Endodermal cell (in vitro differentiated cells): ENCODE measurements around the gene ANXA8. TPM values are rescaled to one million over a fixed set of nuclear protein-coding genes. Genes with fewer than 3 reads are reported as not detected.

ENCODE experiments used
- DNase-seq: peaks from one replicate; pipeline ENCODE4 v3.0.0-alpha.2; 2017
- H3K27ac ChIP-seq: 2 replicates; pipeline ENCODE4 v1.5.1; 2013; ENCODE audit warnings: mild to moderate bottlenecking, low read depth, low read length, moderate library complexity
- H3K27me3 ChIP-seq: 2 replicates; pipeline ENCODE4 v1.6.1; 2013; ENCODE audit warnings: mild to moderate bottlenecking, low read length, moderate library complexity; ENCODE audit not compliant: insufficient read depth, control insufficient read depth, poor library complexity, severe bottlenecking
- H3K36me3 ChIP-seq: 2 replicates; pipeline ENCODE4 v1.7.0; 2013; ENCODE audit warnings: mild to moderate bottlenecking, low read length, moderate library complexity; ENCODE audit not compliant: control insufficient read depth, insufficient read depth
- H3K4me1 ChIP-seq: one replicate; pipeline ENCODE4 v1.7.0; 2013; ENCODE audit warnings: low read length; ENCODE audit not compliant: control insufficient read depth, insufficient read depth
- H3K4me3 ChIP-seq: 2 replicates; pipeline ENCODE4 v1.5.1; 2013; ENCODE audit warnings: mild to moderate bottlenecking, low read length, moderate library complexity
- H3K9ac ChIP-seq: 2 replicates; pipeline ENCODE4 v1.6.1; 2013; ENCODE audit warnings: mild to moderate bottlenecking, low read length, moderate library complexity; ENCODE audit not compliant: poor library complexity, severe bottlenecking; ENCODE audit errors: extremely low read depth
- H3K9me3 ChIP-seq: 2 replicates; pipeline ENCODE4 v1.6.1; 2013; ENCODE audit warnings: mild to moderate bottlenecking, low read length, moderate library complexity; ENCODE audit not compliant: control insufficient read depth
- H3K27ac Mint-ChIP-seq: 2 replicates; pipeline ENCODE4 v1.8.0; 2020; ENCODE audit warnings: mixed read lengths
- H3K27me3 Mint-ChIP-seq: 2 replicates; pipeline ENCODE4 v1.8.0; 2021; ENCODE audit warnings: mild to moderate bottlenecking, mixed read lengths; ENCODE audit not compliant: insufficient read depth
- H3K36me3 Mint-ChIP-seq: 2 replicates; pipeline ENCODE4 v1.8.0; 2020; ENCODE audit warnings: low read depth, mixed read lengths
- H3K4me1 Mint-ChIP-seq: 2 replicates; pipeline ENCODE4 v1.8.0; 2020; ENCODE audit warnings: mixed read lengths
- H3K4me3 Mint-ChIP-seq: 2 replicates; pipeline ENCODE4 v1.8.0; 2020; ENCODE audit warnings: mild to moderate bottlenecking, moderate library complexity, mixed read lengths
- H3K9me3 Mint-ChIP-seq: 2 replicates; pipeline ENCODE4 v1.8.0; 2020; ENCODE audit warnings: mild to moderate bottlenecking, mixed read lengths
- WGBS, 2 experiments: methylation state at CpG; one replicate each; pipeline versions ENCODE4 v1.1.5 to v1.1.7; 2013; ENCODE audit warnings: missing lambda C conversion rate in 2 of 2, mixed read lengths in 1 of 2; ENCODE audit not compliant: insufficient coverage in 1 of 2, insufficient read length in 1 of 2; 5-methylcytosine and 5-hydroxymethylcytosine counted together
- total RNA-seq, 2 donors: library from RNA; stranded (reverse); fragmentation: NEBNext Ultra II Directional in 1 of 2; extraction: Animal tissue kit (Norgen Biotek cat#: 25700) in 1 of 2; gene quantifications; 2 replicates in 1 of 2; 3 replicates in 1 of 2; pipeline ENCODE4 v1.2.1, GENCODE V29; 2021
- TF ChIP-seq, protein P1 (sequence below): fragments of 200-600 bp; sonication (generic); conservative IDR thresholded peaks from 2 replicates; pipeline ENCODE4 v1.5.0; 2021; ENCODE audit warnings: antibody characterized with exemption, mild to moderate bottlenecking

The ANXA8 gene
- total RNA-seq, 2 donors from 2014 or later: 0.33 to 0.37 TPM

DNA sequence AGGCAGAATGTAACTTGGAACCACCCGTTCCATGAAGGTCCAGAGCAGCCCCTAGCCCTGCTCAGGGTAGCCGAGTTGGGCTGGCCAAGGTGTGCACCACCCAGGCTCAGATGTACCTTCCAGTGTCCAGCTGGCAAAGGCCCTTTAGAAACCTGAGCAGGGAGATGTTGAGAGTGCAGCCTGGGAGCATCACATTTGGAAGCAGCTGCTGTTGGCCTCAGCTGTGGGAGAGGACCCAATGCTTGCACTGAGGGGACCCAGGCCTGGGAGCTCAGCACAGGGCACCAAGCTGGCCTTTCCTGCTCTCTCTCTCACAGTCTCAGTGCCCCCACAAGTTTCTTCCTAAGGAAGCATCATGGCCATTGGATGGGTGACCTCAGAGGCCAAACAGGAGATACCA, 33.5 kb downstream of the ANXA8 start:
- H3K27ac Mint-ChIP-seq: no peak overlapping the region
- no peak overlapping the region for H3K9ac ChIP-seq
- WGBS, 2 experiments: 89 to 100% methylated on average over 2 of the region's 2 CpGs
- H3K27me3 Mint-ChIP-seq: peaks cover 4% of the 10 kb centered on the region
- H3K4me1 Mint-ChIP-seq: peaks cover 10% of the 10 kb centered on the region
- H3K27me3 ChIP-seq: no peaks in the 10 kb centered on the region
- H3K4me3 ChIP-seq: no peak overlapping the region
- TF ChIP-seq, protein P1, sequence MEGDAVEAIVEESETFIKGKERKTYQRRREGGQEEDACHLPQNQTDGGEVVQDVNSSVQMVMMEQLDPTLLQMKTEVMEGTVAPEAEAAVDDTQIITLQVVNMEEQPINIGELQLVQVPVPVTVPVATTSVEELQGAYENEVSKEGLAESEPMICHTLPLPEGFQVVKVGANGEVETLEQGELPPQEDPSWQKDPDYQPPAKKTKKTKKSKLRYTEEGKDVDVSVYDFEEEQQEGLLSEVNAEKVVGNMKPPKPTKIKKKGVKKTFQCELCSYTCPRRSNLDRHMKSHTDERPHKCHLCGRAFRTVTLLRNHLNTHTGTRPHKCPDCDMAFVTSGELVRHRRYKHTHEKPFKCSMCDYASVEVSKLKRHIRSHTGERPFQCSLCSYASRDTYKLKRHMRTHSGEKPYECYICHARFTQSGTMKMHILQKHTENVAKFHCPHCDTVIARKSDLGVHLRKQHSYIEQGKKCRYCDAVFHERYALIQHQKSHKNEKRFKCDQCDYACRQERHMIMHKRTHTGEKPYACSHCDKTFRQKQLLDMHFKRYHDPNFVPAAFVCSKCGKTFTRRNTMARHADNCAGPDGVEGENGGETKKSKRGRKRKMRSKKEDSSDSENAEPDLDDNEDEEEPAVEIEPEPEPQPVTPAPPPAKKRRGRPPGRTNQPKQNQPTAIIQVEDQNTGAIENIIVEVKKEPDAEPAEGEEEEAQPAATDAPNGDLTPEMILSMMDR: no peak
- no peaks in the 10 kb centered on the region for H3K36me3 ChIP-seq
- peaks cover 7% of the 10 kb centered on the region for H3K9me3 Mint-ChIP-seq
- no peaks in the 10 kb centered on the region for H3K36me3 Mint-ChIP-seq
- DNase-seq: no peak
- H3K9me3 ChIP-seq: peaks cover 11% of the 10 kb centered on the region
- H3K4me3 Mint-ChIP-seq: no peak overlapping the region
- peaks cover 3% of the 10 kb centered on the region for H3K4me1 ChIP-seq
- H3K27ac ChIP-seq: no peak overlapping the region

DNA sequence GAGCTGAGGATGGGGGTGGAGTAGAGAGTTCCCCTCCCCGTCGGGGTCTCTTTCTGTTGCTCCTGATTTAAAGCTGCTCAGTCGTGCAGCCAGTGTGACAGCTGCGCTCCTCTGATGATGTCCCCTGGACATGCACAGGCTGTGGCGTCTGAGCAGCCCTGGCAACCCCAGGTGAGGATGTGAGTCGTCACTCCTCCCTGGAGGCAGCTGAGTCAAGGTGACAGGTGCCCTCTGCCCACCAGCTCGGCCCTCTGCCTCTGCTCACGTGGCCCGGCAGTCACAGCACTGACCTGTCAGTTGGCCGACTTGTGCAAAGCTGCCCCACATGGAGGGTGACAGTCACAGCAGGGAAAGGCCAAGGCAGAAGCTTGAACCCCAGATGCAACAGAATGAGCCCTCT, 33.9 kb downstream of the ANXA8 start:
- whole genome bisulfite sequencing, 2 experiments: 85 to 90% methylated on average over 2 to 10 of the region's 10 CpGs
- H3K27me3 Mint-ChIP-seq: peaks cover 4% of the 10 kb centered on the region
- TF ChIP-seq, protein P1: no peak
- Histone ChIP-seq H3K4me1 (no peaks in the 10 kb centered on the region), H3K27ac (no peak overlapping the region), H3K9ac (no peak overlapping the region), H3K27me3 (no peaks in the 10 kb centered on the region), H3K36me3 (no peaks in the 10 kb centered on the region), H3K9me3 (peaks cover 16% of the 10 kb centered on the region), H3K4me3 (no peak overlapping the region)
- DNase-seq: peak; percentile 36
- no peak overlapping the region for H3K4me3 Mint-ChIP-seq
- no peaks in the 10 kb centered on the region for H3K36me3 Mint-ChIP-seq
- H3K27ac Mint-ChIP-seq: no peak overlapping the region
- peaks cover 9% of the 10 kb centered on the region for H3K9me3 Mint-ChIP-seq
- peaks cover 6% of the 10 kb centered on the region for H3K4me1 Mint-ChIP-seq

DNA sequence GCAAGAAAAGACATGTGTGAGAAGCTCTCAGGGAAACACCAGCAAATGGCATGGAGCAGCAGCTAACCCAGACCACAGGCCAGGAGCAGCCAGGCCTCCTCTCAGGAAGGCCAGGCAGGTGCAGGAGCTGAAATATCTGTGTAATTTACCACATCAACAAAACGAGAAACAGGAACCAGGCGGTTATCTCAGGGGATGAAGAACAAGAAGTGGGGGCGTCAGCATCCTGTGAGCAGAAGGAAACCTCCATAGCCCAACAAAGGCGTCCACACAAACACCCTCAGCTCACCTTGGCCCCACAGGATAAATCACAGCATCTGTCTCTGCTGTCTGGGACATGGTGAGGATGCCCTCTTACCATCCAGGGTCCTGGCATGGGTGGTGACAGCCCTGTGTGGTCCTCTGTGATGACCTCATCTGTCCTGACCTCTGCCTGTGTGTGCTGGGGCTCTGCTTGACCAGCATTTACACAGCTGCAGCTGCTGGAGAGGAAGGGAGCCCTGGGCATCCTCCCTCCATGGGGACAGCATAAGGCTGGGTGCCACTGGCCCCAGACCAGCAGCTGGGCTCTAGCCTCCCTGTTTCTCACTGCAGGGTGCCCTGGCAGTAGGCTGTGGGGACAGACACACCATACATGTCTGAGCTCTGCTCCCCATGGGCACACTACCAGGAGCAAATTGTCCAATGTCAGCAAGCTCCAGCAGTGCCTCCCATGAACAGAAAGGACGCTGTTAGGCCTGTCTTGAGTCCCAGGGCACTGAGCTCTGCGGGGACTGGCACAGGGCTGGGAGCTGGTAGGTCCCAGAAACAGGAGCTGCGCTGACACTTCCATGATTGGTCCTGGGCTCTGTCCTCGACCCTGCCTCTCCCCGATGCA, 34.6 kb downstream of the ANXA8 start:
- peak; percentile 38 for DNase-seq
- no peak overlapping the region for H3K4me3 ChIP-seq
- no peaks in the 10 kb centered on the region for H3K4me1 ChIP-seq
- H3K4me1 Mint-ChIP-seq: peaks cover 6% of the 10 kb centered on the region
- H3K27me3 ChIP-seq: no peaks in the 10 kb centered on the region
- no peak overlapping the region for H3K27ac ChIP-seq
- WGBS, 2 experiments: 84 to 87% methylated on average over 6 to 9 of the region's 9 CpGs
- peaks cover 9% of the 10 kb centered on the region for H3K9me3 Mint-ChIP-seq
- no peaks in the 10 kb centered on the region for H3K27me3 Mint-ChIP-seq
- peaks cover 16% of the 10 kb centered on the region for H3K9me3 ChIP-seq
- no peak overlapping the region for H3K9ac ChIP-seq
- no peak overlapping the region for H3K27ac Mint-ChIP-seq
- no peaks in the 10 kb centered on the region for H3K36me3 Mint-ChIP-seq
- H3K4me3 Mint-ChIP-seq: no peak overlapping the region
- TF ChIP-seq, protein P1: no peak
- no peaks in the 10 kb centered on the region for H3K36me3 ChIP-seq
